K562 (cell line): Measurements from ENCODE around the gene RHOT1. TPM values are rescaled to one million over a fixed set of nuclear protein-coding genes. Genes with fewer than 3 reads are reported as not detected.

Experiments used
- ATAC-seq: fragments of 200-7000 bp; cut with Tn5 transposase; 3 replicates; pipeline ENCODE4 v1.9.1; 2020; ENCODE audit warnings: moderate library complexity
- BruUV-seq: library from RNA; stranded (reverse); fragments of 400-500 nt; replicated peaks from 2 replicates; lab custom pipeline; 2021; lab: Mats Ljungman, UMichigan
- CTCF ChIA-PET: fragments of 300-600 bp; formaldehyde crosslinking; extraction: SDS; loops from one replicate; lab custom pipeline; 2021; ENCODE audit warnings: low intra/inter-chr PET ratio; lab: Yijun Ruan, JAX
- POLR2A ChIA-PET: fragments of 300-600, 350-650 bp; sonication (Branson Sonifier 250); formaldehyde crosslinking; extraction: SDS; loops from one replicate; lab custom pipeline; 2021; ENCODE audit warnings: antibody characterized with exemption, inconsistent platforms; lab: Yijun Ruan, JAX
- DNase-seq, 4 experiments: peaks; one replicate each; pipeline versions ENCODE4 v3.0.0 to v3.0.0-alpha.2; 2011 to 2018; ENCODE audit warnings: low spot score in 3 of 4, mixed read lengths in 3 of 4; ENCODE audit errors: extremely low read depth in 1 of 4
- FAIRE-seq: peaks from 2 replicates; lab custom pipeline; 2011; peaks lifted over from hg19 to GRCh38; lab: Jason Lieb, UNC
- H2AFZ ChIP-seq: 2 replicates; pipeline ENCODE4 v1.6.0; 2011; ENCODE audit warnings: low read depth, low read length, control low read depth, inconsistent platforms
- H3K27ac ChIP-seq: fragments of 200-600 bp; 3 replicates; pipeline ENCODE4 v1.8.0; 2011; ENCODE audit warnings: low read depth, mild to moderate bottlenecking, control low read depth, inconsistent platforms, low read length, moderate library complexity, mixed read lengths; ENCODE audit errors: extremely low read depth
- H3K27me3 ChIP-seq, 2 experiments: fragments of 300-600 bp in 1 of 2; 2 replicates in 1 of 2; 3 replicates in 1 of 2; pipeline versions ENCODE4 v1.6.0 to v1.8.0; 2011; ENCODE audit warnings: inconsistent platforms in 2 of 2, low read length in 2 of 2, mild to moderate bottlenecking in 1 of 2, mixed read lengths in 1 of 2, moderate library complexity in 1 of 2; ENCODE audit not compliant: control insufficient read depth in 2 of 2, insufficient read depth in 2 of 2
- H3K36me3 ChIP-seq: fragments of 300-600 bp; 3 replicates; pipeline ENCODE4 v1.8.0; 2011; ENCODE audit warnings: mild to moderate bottlenecking, low read length, inconsistent platforms; ENCODE audit not compliant: control insufficient read depth, insufficient read depth
- H3K4me1 ChIP-seq, 2 experiments: fragments of 200-600 bp in 1 of 2; replicated peaks in 1 of 2; 2 replicates in 1 of 2; 3 replicates in 1 of 2; pipeline versions ENCODE4 v1.5.1 to v1.8.0; 2011; ENCODE audit warnings: inconsistent platforms in 2 of 2, low read length in 2 of 2, mild to moderate bottlenecking in 1 of 2, mixed read lengths in 1 of 2, moderate library complexity in 1 of 2; ENCODE audit not compliant: control insufficient read depth in 2 of 2, insufficient read depth in 2 of 2
- H3K4me2 ChIP-seq: 2 replicates; pipeline ENCODE4 v1.6.1; 2011; ENCODE audit warnings: low read length, control low read depth, inconsistent platforms, mixed read lengths; ENCODE audit not compliant: insufficient read depth
- H3K4me3 ChIP-seq: fragments of 200-600 bp; sonication (generic), shearing (Covaris generic); 2 replicates; pipeline ENCODE4 v1.5.1; 2016; ENCODE audit warnings: control low read depth, inconsistent platforms
- H3K79me2 ChIP-seq: fragments of 200-600 bp; 3 replicates; pipeline ENCODE4 v1.8.0; 2011; ENCODE audit warnings: low read length, inconsistent platforms; ENCODE audit not compliant: control insufficient read depth, insufficient read depth
- H3K9ac ChIP-seq, 2 experiments: 2 replicates each; pipeline versions ENCODE4 v1.6.0 to v1.6.1; 2011; ENCODE audit warnings: low read depth in 2 of 2, low read length in 2 of 2, control low read depth in 1 of 2, inconsistent platforms in 1 of 2, mild to moderate bottlenecking in 1 of 2, mixed read lengths in 1 of 2; ENCODE audit not compliant: insufficient read depth in 1 of 2
- H3K9me1 ChIP-seq: one replicate; pipeline ENCODE4 v1.6.0; 2011; ENCODE audit warnings: inconsistent platforms, mild to moderate bottlenecking, low read length, moderate library complexity; ENCODE audit not compliant: control insufficient read depth, insufficient read depth
- H3K9me3 ChIP-seq: replicated peaks from 2 replicates; pipeline ENCODE4 v1.5.1; 2011; ENCODE audit warnings: low read depth, low read length, inconsistent platforms; ENCODE audit not compliant: control insufficient read depth, insufficient read depth
- H4K20me1 ChIP-seq: replicated peaks from 2 replicates; pipeline ENCODE4 v1.6.1; 2011; ENCODE audit warnings: low read length, inconsistent platforms, mixed read lengths; ENCODE audit not compliant: control insufficient read depth, insufficient read depth
- CBFB ChIP-seq: sonication (generic); formaldehyde crosslinking; IDR thresholded peaks from 2 replicates; pipeline ENCODE4 v1.4.0; 2020; ENCODE audit warnings: mild to moderate bottlenecking, missing genetic modification reagents
- ELF2 ChIP-seq: fragments of 250-450 bp; sonication (Bioruptor Pico); IDR thresholded peaks from 2 replicates; pipeline ENCODE4 v1.5.0; 2021; ENCODE audit warnings: mild to moderate bottlenecking
- FOXO4 ChIP-seq: fragments of 450-650 bp; formaldehyde crosslinking; IDR thresholded peaks from 2 replicates; pipeline ENCODE4 v1.4.0; 2020; ENCODE audit warnings: mild to moderate bottlenecking, moderate library complexity
- MTA3 ChIP-seq: fragments of 450-650 bp; formaldehyde crosslinking; IDR thresholded peaks from 2 replicates; pipeline ENCODE4 v1.6.1; 2017; ENCODE audit warnings: mild to moderate bottlenecking, borderline replicate concordance
- PTTG1 ChIP-seq: fragments of 450-650 bp; IDR thresholded peaks from 2 replicates; pipeline ENCODE4 v1.6.1; 2016; ENCODE audit warnings: low read depth, mild to moderate bottlenecking, missing genetic modification characterization, missing compliant biosample characterization
- RUNX1 ChIP-seq: sonication (generic); IDR thresholded peaks from 2 replicates; pipeline ENCODE4 v1.6.1; 2016; ENCODE audit warnings: antibody characterized with exemption, low read depth
- SAP30 ChIP-seq: fragments of 200-600 bp; sonication (generic); IDR thresholded peaks from 2 replicates; pipeline ENCODE4 v1.6.1; 2012; ENCODE audit warnings: borderline replicate concordance, low read depth, mild to moderate bottlenecking, moderate library complexity, low read length, control low read depth, inconsistent platforms; ENCODE audit not compliant: insufficient read depth, poor library complexity, severe bottlenecking
- TEAD1 ChIP-seq, 2 experiments: fragments of 450-650 bp in 1 of 2; sonication (generic) in 1 of 2; formaldehyde crosslinking; IDR thresholded peaks; 2 replicates each; pipeline versions ENCODE4 v1.4.0 to v1.8.0; 2020 to 2022; ENCODE audit warnings: mild to moderate bottlenecking in 2 of 2, missing genetic modification reagents in 1 of 2
- ZNF24 ChIP-seq: fragments of 450-650 bp; IDR thresholded peaks from 2 replicates; pipeline ENCODE4 v1.6.1; 2016
- ZNF398 ChIP-seq: fragments of 250-450 bp; sonication (Bioruptor Pico); IDR thresholded peaks from 2 replicates; pipeline ENCODE4 v1.8.0; 2021; ENCODE audit warnings: moderate library complexity, mild to moderate bottlenecking, inconsistent platforms
- WGBS: fragments of 100-300 bp; shearing (Covaris generic); methylation state at CpG from one replicate; pipeline ENCODE4 v1.1.6; 2016; ENCODE audit warnings: low coverage, mixed read lengths; ENCODE audit not compliant: insufficient coverage; ENCODE audit errors: missing lambda C conversion rate; 5-methylcytosine and 5-hydroxymethylcytosine counted together
- in situ Hi-C: fragments of 300-500 bp; cut with MboI; formaldehyde crosslinking; loops from 4 replicates; pipeline ENCODE4 v1.15.0; 2018; ENCODE audit warnings: inconsistent platforms, mixed read lengths
- intact Hi-C: fragments of 100-400 bp; cut with micrococcal nuclease; formaldehyde crosslinking; loops from 2 replicates; pipeline ENCODE4 v1.14.2; 2022
- polyA plus RNA-seq, 8 experiments: library from polyadenylated mRNA; depleted of rRNA in 4 of 8; stranded (reverse) in 5 of 8; unstranded in 3 of 8; fragments of >200 nt; fragmentation: Nextera tagmentation in 2 of 8; fragmentation: Illumina TruSeq in 1 of 8; extraction: Ambion mirVana in 2 of 8; extraction: Trizol in 1 of 8; gene quantifications; 2 replicates each; pipeline versions ENCODE4 v1.2.1 to v1.2.3, GENCODE V29; 2011 to 2014; ENCODE audit warnings: inconsistent platforms in 1 of 8, missing spikeins in 1 of 8
- total RNA-seq, 7 experiments: library from RNA; depleted of rRNA in 6 of 7; stranded (reverse); fragments of >200 nt in 6 of 7; fragmentation: Illumina TruSeq in 2 of 7; extraction: Trizol in 2 of 7; gene quantifications; 2 replicates each; pipeline versions ENCODE4 v1.2.1 to v1.2.3, GENCODE V29; 2011 to 2021; ENCODE audit warnings: low replicate concordance in 1 of 7

Gene RHOT1
- total and polyA plus RNA-seq, 9 of the 15 experiments (the other 6 are each of a cell fraction or from before 2014, with no cell fraction given), result 23.0 to 101 (median 32.2) TPM

- intact Hi-C loops, result no loop called here
- H3K4me2 ChIP-seq, result peak overlapping the region; percentile 24; the same call in 1 of the 2 replicates
- FAIRE-seq (no peak), DNase-seq (no peak), ATAC-seq (peak; percentile 72)
- ChIA-PET CTCF (no interaction called here), POLR2A (no interaction called here)
- H4K20me1 ChIP-seq, result peaks cover 28% of the 10 kb centered on the region
- H3K27ac ChIP-seq, result no peak overlapping the region
- H3K9ac ChIP-seq, result peak overlapping the region in 1 of 2 experiments; percentile 13; a peak in 1 of 4 replicates
- no TSS peak for BruUV-seq
- H3K36me3 ChIP-seq, result no peaks in the 10 kb centered on the region
- peaks cover 0 to 15% of the 10 kb centered on the region in 2 experiments; a peak in 4 of 5 replicates for H3K4me1 ChIP-seq
- no peaks in the 10 kb centered on the region for H3K9me3 ChIP-seq
- H3K9me1 ChIP-seq, result peaks cover 1% of the 10 kb centered on the region
- no peak for TF ChIP-seq CBFB
- TF ChIP-seq SAP30, result no peak
- no peak for TF ChIP-seq MTA3
- TF ChIP-seq PTTG1 (tag), result no peak
- TF ChIP-seq ZNF398 (CRISPR knock-in tag), result no peak
- no peak for TF ChIP-seq ELF2 (CRISPR knock-in tag)
- no peak for TF ChIP-seq RUNX1
- no peak for TF ChIP-seq FOXO4 (CRISPR knock-in tag)
- TF ChIP-seq TEAD1 (CRISPR knock-in tag; IDR thresholded peaks at IDR 0.05), result no peak
- no peak for TF ChIP-seq ZNF24
- in situ Hi-C loops, result no loop called here
- H3K27me3 ChIP-seq, result peaks cover 54 to 69% of the 10 kb centered on the region in 2 experiments
- WGBS, result 4% methylated on average over 10 of the region's 10 CpGs
- no peak overlapping the region for H3K4me3 ChIP-seq
- H3K79me2 ChIP-seq, result no peaks in the 10 kb centered on the region
- H2AFZ ChIP-seq, result 0 out of 2 replicates have a peak overlapping the region, but pooled peaks have one; percentile 14
Observed at GRCh38 chr17:32267690-32268205, 125.4 kb downstream of the RHOT1 start.
